Astrocyte (in vitro differentiated cells and primary cell): ENCODE measurements around the gene IGF1. TPM values are rescaled to one million over a fixed set of nuclear protein-coding genes. Genes with fewer than 3 reads are reported as not detected.

Experiments used
- DNase-seq: peaks from one replicate; pipeline ENCODE4 v3.0.0-alpha.2; 2010; ENCODE audit warnings: low read depth
- FAIRE-seq: peaks from 2 replicates; lab custom pipeline; 2011; peaks lifted over from hg19 to GRCh38; lab: Jason Lieb, UNC
- H2AFZ ChIP-seq: 2 replicates; pipeline ENCODE4 v1.6.0; 2012; ENCODE audit warnings: low read depth, low read length, inconsistent platforms
- H3K27ac ChIP-seq: 2 replicates; pipeline ENCODE4 v1.5.1; 2011; ENCODE audit warnings: low read depth, low read length, inconsistent platforms
- H3K27me3 ChIP-seq: 2 replicates; pipeline ENCODE4 v1.6.0; 2011; ENCODE audit warnings: low read length, inconsistent platforms; ENCODE audit not compliant: insufficient read depth
- H3K36me3 ChIP-seq: 2 replicates; pipeline ENCODE4 v1.5.1; 2011; ENCODE audit warnings: low read length, inconsistent platforms; ENCODE audit not compliant: insufficient read depth
- H3K4me1 ChIP-seq: 2 replicates; pipeline ENCODE4 v1.5.1; 2011; ENCODE audit warnings: low read length, inconsistent platforms; ENCODE audit not compliant: insufficient read depth
- H3K4me2 ChIP-seq: 2 replicates; pipeline ENCODE4 v1.6.0; 2012; ENCODE audit warnings: low read length, inconsistent platforms
- H3K4me3 ChIP-seq: 2 replicates; pipeline ENCODE4 v1.5.1; 2011; ENCODE audit warnings: low read depth, mild to moderate bottlenecking, low read length, inconsistent platforms; ENCODE audit not compliant: insufficient read depth
- H3K79me2 ChIP-seq: 2 replicates; pipeline ENCODE4 v1.6.0; 2012; ENCODE audit warnings: mild to moderate bottlenecking, low read length, inconsistent platforms; ENCODE audit not compliant: insufficient read depth
- H3K9ac ChIP-seq: 2 replicates; pipeline ENCODE4 v1.6.0; 2012; ENCODE audit warnings: mild to moderate bottlenecking, low read length, inconsistent platforms
- H3K9me3 ChIP-seq: 2 replicates; pipeline ENCODE4 v1.5.1; 2012; ENCODE audit warnings: low read depth, mild to moderate bottlenecking, low read length, inconsistent platforms; ENCODE audit not compliant: insufficient read depth
- H4K20me1 ChIP-seq: 2 replicates; pipeline ENCODE4 v1.6.0; 2012; ENCODE audit warnings: low read length, inconsistent platforms; ENCODE audit not compliant: insufficient read depth
- H3K27ac Mint-ChIP-seq: one replicate; pipeline ENCODE4 v1.8.0; 2021; ENCODE audit warnings: mild to moderate bottlenecking, mixed read lengths; ENCODE audit not compliant: unreplicated experiment
- H3K27me3 Mint-ChIP-seq: one replicate; pipeline ENCODE4 v1.8.0; 2021; ENCODE audit warnings: low read depth, mixed read lengths; ENCODE audit not compliant: unreplicated experiment
- H3K36me3 Mint-ChIP-seq: one replicate; pipeline ENCODE4 v1.8.0; 2021; ENCODE audit warnings: low read depth, mixed read lengths; ENCODE audit not compliant: unreplicated experiment
- H3K4me1 Mint-ChIP-seq: one replicate; pipeline ENCODE4 v1.8.0; 2021; ENCODE audit warnings: low read depth, mixed read lengths; ENCODE audit not compliant: unreplicated experiment
- H3K4me3 Mint-ChIP-seq: one replicate; pipeline ENCODE4 v1.8.0; 2021; ENCODE audit warnings: mild to moderate bottlenecking, moderate library complexity, mixed read lengths; ENCODE audit not compliant: unreplicated experiment
- H3K9me3 Mint-ChIP-seq: one replicate; pipeline ENCODE4 v1.8.0; 2021; ENCODE audit warnings: mild to moderate bottlenecking, mixed read lengths; ENCODE audit not compliant: unreplicated experiment
- EZH2 ChIP-seq: IDR thresholded peaks from 2 replicates; pipeline ENCODE4 v1.6.1; 2012; ENCODE audit warnings: mild to moderate bottlenecking, low read length, inconsistent platforms; ENCODE audit not compliant: insufficient read depth
- total RNA-seq: library from RNA; stranded (reverse); gene quantifications from 2 replicates; pipeline ENCODE4 v1.2.1, GENCODE V29; 2021
- TF ChIP-seq, protein P1 (sequence below): IDR thresholded peaks from 2 replicates; pipeline ENCODE4 v1.5.1; 2011; ENCODE audit warnings: low read depth, mild to moderate bottlenecking, inconsistent platforms, low read length, moderate library complexity; ENCODE audit not compliant: insufficient read depth

The IGF1 gene
- total RNA-seq, 1 donor from 2014 or later: 1.9 TPM

DNA sequence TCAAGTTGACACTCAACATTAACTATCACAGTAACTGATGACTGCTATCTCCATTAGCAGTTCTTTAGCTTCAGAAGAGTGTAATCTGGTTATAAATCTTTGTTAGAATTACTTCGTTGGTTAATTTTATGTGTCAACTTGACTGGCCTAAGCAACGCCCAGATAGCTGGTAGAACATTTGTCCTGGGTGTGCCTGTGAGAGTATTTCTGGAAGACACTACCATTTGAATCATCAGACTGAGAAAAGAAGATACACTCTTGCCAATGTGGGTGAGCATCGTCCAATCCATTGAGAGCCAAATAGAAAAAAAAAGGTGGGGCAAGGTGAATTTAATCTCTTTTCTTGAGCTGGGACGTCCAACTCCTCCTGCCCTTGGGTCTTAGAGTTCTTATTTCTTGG, 129.0 kb downstream of the IGF1 start:
- Mint-ChIP-seq H3K9me3 (peaks cover 12% of the 10 kb centered on the region), H3K4me3 (no peak overlapping the region), H3K27me3 (no peaks in the 10 kb centered on the region), H3K27ac (no peak overlapping the region), H3K36me3 (no peaks in the 10 kb centered on the region), H3K4me1 (no peaks in the 10 kb centered on the region)
- no peaks in the 10 kb centered on the region for H3K27me3 ChIP-seq
- peaks cover 3% of the 10 kb centered on the region for H3K9me3 ChIP-seq
- no peak for FAIRE-seq
- no peaks in the 10 kb centered on the region for H3K79me2 ChIP-seq
- no peaks in the 10 kb centered on the region for H3K36me3 ChIP-seq
- H3K4me3 ChIP-seq: no peak overlapping the region
- TF ChIP-seq EZH2: no peak
- TF ChIP-seq, protein P1, sequence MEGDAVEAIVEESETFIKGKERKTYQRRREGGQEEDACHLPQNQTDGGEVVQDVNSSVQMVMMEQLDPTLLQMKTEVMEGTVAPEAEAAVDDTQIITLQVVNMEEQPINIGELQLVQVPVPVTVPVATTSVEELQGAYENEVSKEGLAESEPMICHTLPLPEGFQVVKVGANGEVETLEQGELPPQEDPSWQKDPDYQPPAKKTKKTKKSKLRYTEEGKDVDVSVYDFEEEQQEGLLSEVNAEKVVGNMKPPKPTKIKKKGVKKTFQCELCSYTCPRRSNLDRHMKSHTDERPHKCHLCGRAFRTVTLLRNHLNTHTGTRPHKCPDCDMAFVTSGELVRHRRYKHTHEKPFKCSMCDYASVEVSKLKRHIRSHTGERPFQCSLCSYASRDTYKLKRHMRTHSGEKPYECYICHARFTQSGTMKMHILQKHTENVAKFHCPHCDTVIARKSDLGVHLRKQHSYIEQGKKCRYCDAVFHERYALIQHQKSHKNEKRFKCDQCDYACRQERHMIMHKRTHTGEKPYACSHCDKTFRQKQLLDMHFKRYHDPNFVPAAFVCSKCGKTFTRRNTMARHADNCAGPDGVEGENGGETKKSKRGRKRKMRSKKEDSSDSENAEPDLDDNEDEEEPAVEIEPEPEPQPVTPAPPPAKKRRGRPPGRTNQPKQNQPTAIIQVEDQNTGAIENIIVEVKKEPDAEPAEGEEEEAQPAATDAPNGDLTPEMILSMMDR: no peak
- H2AFZ ChIP-seq: no peak overlapping the region
- H3K9ac ChIP-seq: no peak overlapping the region
- no peaks in the 10 kb centered on the region for H4K20me1 ChIP-seq
- no peak for DNase-seq
- no peak overlapping the region for H3K27ac ChIP-seq
- H3K4me2 ChIP-seq: no peak overlapping the region
- no peaks in the 10 kb centered on the region for H3K4me1 ChIP-seq

DNA sequence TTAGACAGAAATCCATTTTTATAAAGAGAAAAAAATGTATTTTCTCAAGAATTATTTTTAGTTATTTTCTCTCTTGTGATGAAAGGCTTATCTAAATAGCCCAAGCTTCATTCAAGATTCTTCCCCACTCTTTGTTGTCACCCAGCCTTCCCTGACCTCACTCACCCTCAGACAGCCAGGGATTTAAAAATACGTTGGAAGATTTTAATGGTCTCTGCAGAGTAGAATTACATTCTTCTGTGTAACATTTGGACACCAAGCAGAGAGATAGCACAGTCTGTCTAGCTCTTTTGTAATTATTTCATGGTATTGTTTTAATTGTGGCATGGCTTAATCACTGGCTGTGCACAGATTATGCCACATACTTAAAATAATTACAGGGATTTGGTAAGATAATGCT, 130.3 kb downstream of the IGF1 start:
- TF ChIP-seq, protein P1: no peak
- no peak for TF ChIP-seq EZH2
- H3K27me3 Mint-ChIP-seq: no peaks in the 10 kb centered on the region
- FAIRE-seq (no peak), DNase-seq (no peak)
- no peak overlapping the region for H3K27ac Mint-ChIP-seq
- Histone ChIP-seq H3K4me1 (no peaks in the 10 kb centered on the region), H2AFZ (no peak overlapping the region), H3K36me3 (no peaks in the 10 kb centered on the region), H4K20me1 (no peaks in the 10 kb centered on the region), H3K27me3 (no peaks in the 10 kb centered on the region), H3K9me3 (peaks cover 3% of the 10 kb centered on the region), H3K4me3 (no peak overlapping the region), H3K9ac (no peak overlapping the region), H3K79me2 (no peaks in the 10 kb centered on the region), H3K27ac (no peak overlapping the region), H3K4me2 (no peak overlapping the region)
- no peaks in the 10 kb centered on the region for H3K36me3 Mint-ChIP-seq
- H3K4me3 Mint-ChIP-seq: no peak overlapping the region
- no peaks in the 10 kb centered on the region for H3K4me1 Mint-ChIP-seq
- peaks cover 12% of the 10 kb centered on the region for H3K9me3 Mint-ChIP-seq

DNA sequence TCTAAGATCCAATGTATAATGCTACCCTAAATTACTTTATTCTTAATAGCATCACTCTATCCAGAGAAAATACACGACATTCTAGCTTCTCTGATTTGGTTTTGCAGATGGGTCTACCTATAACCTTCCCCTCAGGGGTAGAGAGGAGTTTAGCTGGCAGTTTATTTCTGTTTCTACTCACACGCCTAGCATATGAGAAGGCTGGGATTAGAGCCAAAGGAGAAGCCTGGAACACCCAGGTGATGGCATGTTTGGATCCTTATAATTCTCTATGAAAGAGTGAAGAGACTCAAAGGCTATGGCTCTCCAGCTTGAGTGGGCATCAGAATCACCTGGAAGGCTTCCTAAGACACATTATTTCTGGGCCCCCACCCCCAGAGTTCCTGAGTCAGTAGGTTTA, 131.3 kb downstream of the IGF1 start:
- Histone ChIP-seq H3K27me3 (no peaks in the 10 kb centered on the region), H3K4me1 (no peaks in the 10 kb centered on the region), H3K27ac (no peak overlapping the region), H3K4me3 (no peak overlapping the region), H4K20me1 (no peaks in the 10 kb centered on the region), H3K4me2 (no peak overlapping the region), H3K79me2 (no peaks in the 10 kb centered on the region), H3K36me3 (no peaks in the 10 kb centered on the region), H2AFZ (no peak overlapping the region), H3K9ac (no peak overlapping the region), H3K9me3 (no peaks in the 10 kb centered on the region)
- Mint-ChIP-seq H3K9me3 (peaks cover 12% of the 10 kb centered on the region), H3K27me3 (no peaks in the 10 kb centered on the region), H3K4me1 (no peaks in the 10 kb centered on the region), H3K4me3 (no peak overlapping the region), H3K27ac (no peak overlapping the region), H3K36me3 (no peaks in the 10 kb centered on the region)
- no peak for DNase-seq
- no peak for FAIRE-seq
- TF ChIP-seq, protein P1: no peak
